Sigmoid colon (tissue), 3 donors: Measurements from ENCODE around the gene JMY.

Experiments used
- POLR2A ChIP-seq, 2 donors: fragments of 450-650 bp; IDR thresholded peaks; one replicate each; pipeline ENCODE4 v1.6.1; 2016; ENCODE audit warnings: antibody characterized with exemption in 2 of 2, mild to moderate bottlenecking in 2 of 2, moderate library complexity in 2 of 2
- TF ChIP-seq, protein P1 (sequence below), 4 experiments: fragments of 450-650 bp in 3 of 4; fragments of 200-600 bp in 1 of 4; IDR thresholded peaks; one replicate each; pipeline ENCODE4 v1.5.1; 2016 to 2019; ENCODE audit warnings: antibody characterized with exemption in 4 of 4, mild to moderate bottlenecking in 3 of 4, moderate library complexity in 2 of 4

DNA sequence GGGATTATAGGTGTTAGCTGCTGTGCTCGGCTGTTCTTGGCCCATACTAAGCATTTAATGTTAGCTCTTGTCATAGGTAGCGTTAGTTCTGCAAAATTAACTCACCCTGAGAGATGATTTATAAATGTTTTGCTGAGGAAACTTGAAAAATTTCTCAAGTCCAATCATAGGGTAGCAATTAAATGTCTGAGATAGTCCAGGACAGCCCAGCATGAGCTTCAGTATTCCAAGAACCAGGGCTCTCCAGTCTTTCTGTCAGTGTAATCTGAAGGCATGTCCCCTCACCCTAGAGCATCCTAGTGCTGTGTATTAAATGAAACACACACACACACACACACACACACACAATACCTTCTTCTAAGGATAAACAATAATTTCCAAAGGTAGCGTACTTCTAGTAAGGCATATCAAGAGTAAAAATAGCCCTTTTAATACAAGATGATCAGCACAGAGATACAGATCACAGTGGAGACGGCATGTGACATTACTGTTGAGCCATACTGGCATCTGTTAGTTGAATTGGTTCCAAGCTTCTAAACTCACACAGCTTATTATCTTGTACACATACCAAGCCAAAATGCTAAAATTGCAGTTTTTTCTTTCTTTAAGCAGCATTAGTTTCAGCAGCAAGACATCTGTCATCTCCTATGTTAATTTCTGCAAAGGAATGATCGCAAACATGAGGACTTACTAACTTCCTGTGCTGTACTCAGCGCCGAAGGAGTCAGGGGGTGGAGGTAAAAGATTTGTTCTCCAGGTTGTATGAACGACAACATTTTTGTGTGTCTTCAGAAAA, 46.3 kb upstream of the JMY start:
- TF ChIP-seq, protein P1, sequence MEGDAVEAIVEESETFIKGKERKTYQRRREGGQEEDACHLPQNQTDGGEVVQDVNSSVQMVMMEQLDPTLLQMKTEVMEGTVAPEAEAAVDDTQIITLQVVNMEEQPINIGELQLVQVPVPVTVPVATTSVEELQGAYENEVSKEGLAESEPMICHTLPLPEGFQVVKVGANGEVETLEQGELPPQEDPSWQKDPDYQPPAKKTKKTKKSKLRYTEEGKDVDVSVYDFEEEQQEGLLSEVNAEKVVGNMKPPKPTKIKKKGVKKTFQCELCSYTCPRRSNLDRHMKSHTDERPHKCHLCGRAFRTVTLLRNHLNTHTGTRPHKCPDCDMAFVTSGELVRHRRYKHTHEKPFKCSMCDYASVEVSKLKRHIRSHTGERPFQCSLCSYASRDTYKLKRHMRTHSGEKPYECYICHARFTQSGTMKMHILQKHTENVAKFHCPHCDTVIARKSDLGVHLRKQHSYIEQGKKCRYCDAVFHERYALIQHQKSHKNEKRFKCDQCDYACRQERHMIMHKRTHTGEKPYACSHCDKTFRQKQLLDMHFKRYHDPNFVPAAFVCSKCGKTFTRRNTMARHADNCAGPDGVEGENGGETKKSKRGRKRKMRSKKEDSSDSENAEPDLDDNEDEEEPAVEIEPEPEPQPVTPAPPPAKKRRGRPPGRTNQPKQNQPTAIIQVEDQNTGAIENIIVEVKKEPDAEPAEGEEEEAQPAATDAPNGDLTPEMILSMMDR (IDR thresholded peaks at IDR 0.05) = no peak
- TF ChIP-seq POLR2A (IDR thresholded peaks at IDR 0.05) = no peak
